Astrocyte (in vitro differentiated cells and primary cell): ENCODE data around the gene RTN1.
"Not testable (repeated sequence)": the region's sequence is repeated elsewhere in the genome, so short reads cannot be mapped to it uniquely, and the experiment has no call there.

Experiments used
- CTCF ChIP-seq: IDR thresholded peaks from 2 replicates; pipeline ENCODE4 v1.5.1; 2011; ENCODE audit warnings: low read depth, mild to moderate bottlenecking, inconsistent platforms, low read length, moderate library complexity; ENCODE audit not compliant: insufficient read depth
- EZH2 ChIP-seq: IDR thresholded peaks from 2 replicates; pipeline ENCODE4 v1.6.1; 2012; ENCODE audit warnings: mild to moderate bottlenecking, low read length, inconsistent platforms; ENCODE audit not compliant: insufficient read depth

- TF ChIP-seq EZH2, CTCF: not testable (repeated sequence)
Observed at GRCh38 chr14:59654131-59654530, 216.4 kb downstream of the RTN1 start.
